ENCODE data around the gene SHB. TPM values are rescaled to one million over a fixed set of nuclear protein-coding genes. Genes with fewer than 3 reads are reported as not detected.

Gene SHB
- total RNA-seq, 6 experiments from 2014 or later, result 12.0 to 43.1 (median 21.9) TPM

- Histone ChIP-seq H3K27ac (peak overlapping the region; percentile 32 to 79 (median 54)), H3K4me3 (no peak overlapping the region), H3K27me3 (no peaks in the 10 kb centered on the region), H3K4me1 (peaks cover 3 to 66% (median 36%) of the 10 kb centered on the region in 4 donors), H3K36me3 (peaks cover 0 to 10% (median 0%) of the 10 kb centered on the region in 4 donors), H3K9me3 (no peaks in the 10 kb centered on the region)
- DNase-seq (peak in 2 of 3 donors; percentile 60 to 62), ATAC-seq (peak; percentile 52 to 62 (median 57))
- intact Hi-C loops (cut with DNase I), result loop anchor here (10.0 kb wide), 3 partner anchors 46 to 94 kb away; partner anchors contain the start of gene SHB (in 2 of the 2)
- WGBS (ENCODE audit: insufficient coverage, low coverage, low lambda C conversion rate, missing lambda C conversion rate), result 39% methylated on average over 6 of the region's 6 CpGs
- TF ChIP-seq CTCF (IDR thresholded peaks at IDR 0.05) (no peak), POLR2A (IDR thresholded peaks at IDR 0.05) (no peak)
Measured at GRCh38 chr9:38018958-38019602, 49.9 kb downstream of the SHB start.

GRCh38 chr9:38018241-38018957, 50.6 kb downstream of the SHB start:
- no peak for TF ChIP-seq POLR2A (IDR thresholded peaks at IDR 0.05)
- TF ChIP-seq CTCF (IDR thresholded peaks at IDR 0.05), result no peak
- intact Hi-C loops (cut with DNase I), result loop anchor here (10.0 kb wide), 3 partner anchors 46 to 94 kb away; partner anchors contain the start of gene SHB (in 2 of the 2)
- ATAC-seq (peak in 3 of 4 donors; percentile 30 to 40 (median 34)), DNase-seq (peak in 1 of 3 donors; percentile 69)
- Histone ChIP-seq H3K4me3 (no peak overlapping the region), H3K9me3 (no peaks in the 10 kb centered on the region), H3K27ac (peak overlapping the region; percentile 32 to 79 (median 54)), H3K4me1 (peaks cover 0 to 59% (median 33%) of the 10 kb centered on the region in 4 donors), H3K27me3 (no peaks in the 10 kb centered on the region), H3K36me3 (peaks cover 0 to 15% (median 0%) of the 10 kb centered on the region in 4 donors)
- whole genome bisulfite sequencing (ENCODE audit: insufficient coverage, low coverage, low lambda C conversion rate, missing lambda C conversion rate), result 25% methylated on average over 4 of the region's 5 CpGs

GRCh38 chr9:38017885-38018186, 51.2 kb downstream of the SHB start:
- DNase-seq (no peak), ATAC-seq (no peak)
- peak overlapping the region in 1 of 3 donors; percentile 79 for H3K27ac ChIP-seq
- 55% methylated on average over 2 of the region's 2 CpGs for WGBS (ENCODE audit: insufficient coverage, low coverage, low lambda C conversion rate, missing lambda C conversion rate)
- H3K4me1 ChIP-seq, result peaks cover 0 to 53% (median 28%) of the 10 kb centered on the region in 4 donors
- H3K4me3 ChIP-seq, result no peak overlapping the region
- no peaks in the 10 kb centered on the region for H3K27me3 ChIP-seq
- TF ChIP-seq POLR2A (IDR thresholded peaks at IDR 0.05) (no peak), CTCF (IDR thresholded peaks at IDR 0.05) (no peak)
- peaks cover 0 to 20% (median 0%) of the 10 kb centered on the region in 4 donors for H3K36me3 ChIP-seq
- no peaks in the 10 kb centered on the region for H3K9me3 ChIP-seq
- intact Hi-C loops (cut with DNase I), result loop anchor here (10.0 kb wide), 3 partner anchors 47 to 93 kb away; partner anchors contain the start of gene SHB (in 2 of the 2)

DNA sequence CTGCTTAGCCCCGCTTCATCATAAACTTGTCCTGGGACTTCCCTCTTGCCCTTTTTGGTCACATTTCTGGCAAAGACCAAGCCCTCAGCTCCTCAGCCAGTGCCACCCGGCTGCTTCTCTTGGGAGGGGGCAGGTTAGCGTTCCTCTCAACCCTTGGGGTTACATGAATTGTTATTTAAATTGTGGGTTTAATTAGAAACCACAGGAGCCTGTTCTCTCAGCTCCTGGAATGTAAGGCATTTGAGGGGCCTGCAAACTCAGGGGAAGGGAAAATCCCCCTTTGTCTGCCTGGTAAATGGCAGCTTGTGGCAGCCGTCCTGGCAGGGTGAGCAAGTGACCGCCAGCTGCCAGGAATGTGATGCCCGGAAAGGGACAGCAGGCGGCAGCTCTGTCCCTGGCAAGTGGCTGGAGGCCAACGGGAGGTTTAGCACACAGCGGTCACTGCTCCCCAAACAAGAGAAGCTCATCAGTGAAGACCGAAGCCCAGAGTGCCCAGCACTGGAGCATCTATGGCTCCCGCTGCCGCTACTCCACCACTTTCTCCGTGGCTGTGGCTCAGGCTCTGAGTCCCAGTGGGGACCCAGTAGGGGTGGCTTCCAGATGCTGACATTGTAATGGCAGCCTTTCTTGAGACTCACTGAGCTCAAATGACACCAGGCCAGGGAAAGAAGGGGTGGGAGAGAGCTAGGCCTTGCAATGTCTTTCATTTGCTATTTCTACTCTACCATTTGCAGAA, 51.7 kb downstream of the SHB start:
- intact Hi-C loops (cut with DNase I), result loop anchor here (10.0 kb wide), 3 partner anchors 47 to 93 kb away; partner anchors contain the start of gene SHB (in 2 of the 2)
- Histone ChIP-seq H3K27me3 (no peaks in the 10 kb centered on the region), H3K36me3 (peaks cover 0 to 25% (median 0%) of the 10 kb centered on the region in 4 donors), H3K27ac (peak overlapping the region in 2 of 3 donors; percentile 65 to 79), H3K4me3 (no peak overlapping the region), H3K9me3 (no peaks in the 10 kb centered on the region), H3K4me1 (peaks cover 0 to 48% (median 23%) of the 10 kb centered on the region in 4 donors)
- peak; percentile 84 to 93 (median 89) for ATAC-seq
- peak; percentile 91 to 95 (median 94) for DNase-seq
- WGBS (ENCODE audit: insufficient coverage, low coverage, low lambda C conversion rate, missing lambda C conversion rate), result 31% methylated on average over 3 of the region's 13 CpGs
- TF ChIP-seq POLR2A (IDR thresholded peaks at IDR 0.05), result peak; percentile 58
- peak; percentile 46 to 70 (median 64) for TF ChIP-seq CTCF (IDR thresholded peaks at IDR 0.05)
